ENCODE measurements around the gene ZFR2. TPM values are rescaled to one million over a fixed set of nuclear protein-coding genes. Genes with fewer than 3 reads are reported as not detected.

The ZFR2 gene
- polyA plus RNA-seq, 1 of the 3 experiments (the other 2 are of a cell fraction), result 0.44 TPM

- no peak for DNase-seq
- H3K36me3 ChIP-seq (replicated peaks in 1 of 2; ENCODE audit: control insufficient read depth in 1 of 2, insufficient read depth in 2 of 2, low read length in 1 of 2), result no peaks in the 10 kb centered on the region
- 77% methylated on average over 8 of the region's 10 CpGs for WGBS (ENCODE audit: low lambda C conversion rate)
- ChIA-PET CTCF (interaction anchor here (0.9 to 1.8 kb wide), 2 partner anchors 8 to 11 kb away, joined by 4 to 5 read pairs; no protein-coding TSS in a partner anchor), POLR2A (no interaction called here)
- H3F3A ChIP-seq (replicated peaks; ENCODE audit: insufficient read depth), result no peaks in the 10 kb centered on the region
- no peak overlapping the region for H3K27ac ChIP-seq (ENCODE audit: low read depth in 2 of 2, low read length in 1 of 2)
- H3K9me3 ChIP-seq, result no peaks in the 10 kb centered on the region
- no peak for TF ChIP-seq FOXJ3 (CRISPR knock-in tag; IDR thresholded peaks at IDR 0.05)
- TF ChIP-seq SIN3A (IDR thresholded peaks at IDR 0.05; ENCODE audit: borderline replicate concordance, low read depth, low read length), result no peak
- no peak for TF ChIP-seq USF1 (IDR thresholded peaks at IDR 0.05; ENCODE audit: borderline replicate concordance, low read depth)
- no peak for TF ChIP-seq RCOR1 (IDR thresholded peaks at IDR 0.05; ENCODE audit: low read length)
- TF ChIP-seq NRF1 (IDR thresholded peaks at IDR 0.05; ENCODE audit: low read depth, low read length), result no peak
- TF ChIP-seq EZH2phosphoT487 (IDR thresholded peaks at IDR 0.05; ENCODE audit: borderline replicate concordance, low read depth), result no peak
- TF ChIP-seq POLR2AphosphoS5 (IDR thresholded peaks at IDR 0.05; ENCODE audit: low read depth, low read length), result no peak
- TF ChIP-seq TAF1 (IDR thresholded peaks at IDR 0.05; ENCODE audit: borderline replicate concordance, low read depth, low read length), result no peak
- no peak for TF ChIP-seq EP300 (IDR thresholded peaks at IDR 0.05; ENCODE audit: borderline replicate concordance in 1 of 2, low read depth in 1 of 2, low read length in 1 of 2)
- TF ChIP-seq CHD2 (IDR thresholded peaks at IDR 0.05; ENCODE audit: low read length, partially characterized antibody), result no peak
- TF ChIP-seq CTCF (IDR thresholded peaks at IDR 0.05), result no peak
- TF ChIP-seq IRF3 (IDR thresholded peaks at IDR 0.05; ENCODE audit: low read depth, low read length), result no peak
- no peak for TF ChIP-seq REST (IDR thresholded peaks at IDR 0.05; ENCODE audit: low read depth, low read length)
- TF ChIP-seq TCF12 (IDR thresholded peaks at IDR 0.05), result no peak
- TF ChIP-seq NFIC (IDR thresholded peaks at IDR 0.05; ENCODE audit: borderline replicate concordance), result no peak
- H3K79me2 ChIP-seq (ENCODE audit: insufficient read depth), result no peaks in the 10 kb centered on the region
- no peak overlapping the region for H3K9ac ChIP-seq
- H3K4me1 ChIP-seq (ENCODE audit: control insufficient read depth in 1 of 2, insufficient read depth in 2 of 2, low read depth in 1 of 2, low read length in 1 of 2), result no peaks in the 10 kb centered on the region
- no peak overlapping the region for H3K4me2 ChIP-seq
- H3K27me3 ChIP-seq (ENCODE audit: insufficient read depth), result peaks cover 10% of the 10 kb centered on the region
- no peak overlapping the region for H3K4me3 ChIP-seq (ENCODE audit: low read depth in 2 of 2, low read length in 1 of 2)
- no peaks in the 10 kb centered on the region for H4K20me1 ChIP-seq (ENCODE audit: insufficient read depth)
- no peak overlapping the region for H2AFZ ChIP-seq (ENCODE audit: low read depth)
- H3K9me2 ChIP-seq, result no peaks in the 10 kb centered on the region
Measured at GRCh38 chr19:3840804-3841203, 28.0 kb downstream of the ZFR2 start.
